HepG2 (cell line): ENCODE measurements around the gene MRPL10. TPM values are rescaled to one million over a fixed set of nuclear protein-coding genes. Genes with fewer than 3 reads are reported as not detected.

Source experiments
- ATAC-seq: fragments of 200-7000 bp; cut with Tn5 transposase; 3 replicates; pipeline ENCODE4 v1.9.1; 2020; ENCODE audit warnings: mild to moderate bottlenecking, moderate library complexity
- BruUV-seq: library from RNA; stranded (reverse); fragments of 400-500 nt; replicated peaks from 2 replicates; lab custom pipeline; 2021; lab: Mats Ljungman, UMichigan
- CTCF ChIA-PET: fragments of 300-600 bp; formaldehyde crosslinking; extraction: SDS; loops from one replicate; lab custom pipeline; 2021; ENCODE audit warnings: low total read pairs, inconsistent platforms, low intra/inter-chr PET ratio; lab: Yijun Ruan, JAX
- POLR2A ChIA-PET: fragments of 350-600 bp; sonication (Branson Sonifier 250); formaldehyde crosslinking; loops from one replicate; lab custom pipeline; 2020; ENCODE audit warnings: antibody characterized with exemption, inconsistent platforms; lab: Yijun Ruan, JAX
- DNase-seq: peaks from one replicate; pipeline ENCODE4 v3.0.0-alpha.2; 2015; ENCODE audit warnings: low spot score
- FAIRE-seq: peaks from 3 replicates; lab custom pipeline; 2011; peaks lifted over from hg19 to GRCh38; lab: Jason Lieb, UNC
- H2AFZ ChIP-seq: one replicate; pipeline ENCODE4 v1.6.1; 2011; ENCODE audit warnings: low read length, inconsistent platforms
- H3K27ac ChIP-seq: fragments of 300-600 bp; 3 replicates; pipeline ENCODE4 v1.8.0; 2011; ENCODE audit warnings: mixed run types, mild to moderate bottlenecking, mixed read lengths, low read length, inconsistent platforms; ENCODE audit not compliant: insufficient read depth; ENCODE audit errors: extremely low read length
- H3K27me3 ChIP-seq, 2 experiments: fragments of 200-600 bp in 1 of 2; 2 replicates in 1 of 2; 3 replicates in 1 of 2; pipeline versions ENCODE4 v1.6.0 to v1.8.0; 2011; ENCODE audit warnings: low read length in 2 of 2, mild to moderate bottlenecking in 2 of 2, moderate library complexity in 2 of 2, inconsistent platforms in 1 of 2; ENCODE audit not compliant: insufficient read depth in 2 of 2, control insufficient read depth in 1 of 2
- H3K36me3 ChIP-seq, 2 experiments: fragments of 200-600 bp in 1 of 2; replicated peaks in 1 of 2; 2 replicates in 1 of 2; 3 replicates in 1 of 2; pipeline versions ENCODE4 v1.5.1 to v1.8.0; 2011; ENCODE audit warnings: low read length in 2 of 2, inconsistent platforms in 1 of 2; ENCODE audit not compliant: insufficient read depth in 2 of 2, control insufficient read depth in 1 of 2
- H3K4me1 ChIP-seq: 2 replicates; pipeline ENCODE4 v1.5.1; 2012; ENCODE audit warnings: low read length, inconsistent platforms; ENCODE audit not compliant: insufficient read depth
- H3K4me2 ChIP-seq: 2 replicates; pipeline ENCODE4 v1.6.0; 2011; ENCODE audit warnings: low read depth, low read length, inconsistent platforms
- H3K4me3 ChIP-seq, 3 experiments: fragments of 200-600 bp in 1 of 3; sonication (generic), shearing (Covaris generic) in 1 of 3; replicated peaks in 1 of 3; 2 replicates each; pipeline ENCODE4 v1.5.1; 2011 to 2016; ENCODE audit warnings: low read length in 3 of 3, inconsistent platforms in 2 of 3, low read depth in 2 of 3, mild to moderate bottlenecking in 2 of 3, control low read depth in 1 of 3, mixed read lengths in 1 of 3; ENCODE audit not compliant: insufficient read depth in 1 of 3
- H3K79me2 ChIP-seq: one replicate; pipeline ENCODE4 v1.6.1; 2011; ENCODE audit warnings: low read length, inconsistent platforms; ENCODE audit not compliant: insufficient read depth
- H3K9ac ChIP-seq: 2 replicates; pipeline ENCODE4 v1.6.0; 2011; ENCODE audit warnings: mild to moderate bottlenecking, low read depth, low read length, inconsistent platforms; ENCODE audit not compliant: insufficient read depth
- H3K9me3 ChIP-seq: 2 replicates; pipeline ENCODE4 v1.5.1; 2012; ENCODE audit warnings: mild to moderate bottlenecking, low read length
- H4K20me1 ChIP-seq: 2 replicates; pipeline ENCODE4 v1.6.0; 2011; ENCODE audit warnings: inconsistent platforms, mild to moderate bottlenecking, low read length, moderate library complexity; ENCODE audit not compliant: insufficient read depth
- ARNT ChIP-seq: fragments of 450-650 bp; IDR thresholded peaks from 2 replicates; pipeline ENCODE4 v1.6.1; 2017
- ASH2L ChIP-seq: fragments of 300-600, 200-600 bp; sonication (generic); IDR thresholded peaks from 2 replicates; pipeline ENCODE4 v1.7.0; 2017; ENCODE audit warnings: low read depth, mild to moderate bottlenecking, moderate library complexity, mixed read lengths, low read length; ENCODE audit not compliant: insufficient read length
- SOX6 ChIP-seq, 2 experiments: fragments of 450-650 bp in 1 of 2; sonication (generic) in 1 of 2; formaldehyde crosslinking in 1 of 2; IDR thresholded peaks; 2 replicates each; pipeline versions ENCODE4 v1.4.0 to v1.6.1; 2017 to 2020; ENCODE audit warnings: antibody characterized with exemption in 1 of 2, mild to moderate bottlenecking in 1 of 2, missing genetic modification reagents in 1 of 2
- SRSF4 ChIP-seq: fragments of 200-400 bp; formaldehyde crosslinking; IDR thresholded peaks from one replicate; pipeline ENCODE4 v1.6.1; 2018; ENCODE audit warnings: mild to moderate bottlenecking, low read depth, low read length, moderate library complexity; ENCODE audit not compliant: poor library complexity, severe bottlenecking
- ZFP41 ChIP-seq: sonication (generic); formaldehyde crosslinking; IDR thresholded peaks from 2 replicates; pipeline ENCODE4 v1.4.0; 2020; ENCODE audit warnings: mild to moderate bottlenecking, missing genetic modification reagents, borderline replicate concordance
- ZNF3 ChIP-seq: IDR thresholded peaks from 2 replicates; pipeline ENCODE4 v1.7.0; 2017; ENCODE audit warnings: inconsistent platforms
- ZNF749 ChIP-seq: sonication (generic); formaldehyde crosslinking; IDR thresholded peaks from 2 replicates; pipeline ENCODE4 v1.8.0; 2022; ENCODE audit warnings: mild to moderate bottlenecking, missing genetic modification reagents, moderate library complexity, borderline replicate concordance
- ZNF75D ChIP-seq: sonication (generic); formaldehyde crosslinking; IDR thresholded peaks from 2 replicates; pipeline ENCODE4 v1.8.1; 2023; ENCODE audit warnings: missing genetic modification reagents, mild to moderate bottlenecking, borderline replicate concordance
- ZNF777 ChIP-seq: sonication (generic); formaldehyde crosslinking; IDR thresholded peaks from 2 replicates; pipeline ENCODE4 v1.4.0; 2020; ENCODE audit warnings: missing genetic modification reagents
- WGBS: methylation state at CpG from one replicate; pipeline ENCODE4 v1.1.6; 2017; ENCODE audit warnings: low lambda C conversion rate; 5-methylcytosine and 5-hydroxymethylcytosine counted together
- in situ Hi-C: cut with HindIII; loops from 2 replicates; pipeline ENCODE4 v1.10.0; 2017; ENCODE audit warnings: low pct_unique_long_range_greater_than_20kb; ENCODE audit not compliant: extremely low pct_ligation_motif_present
- intact Hi-C: fragments of 100-400 bp; cut with micrococcal nuclease; formaldehyde crosslinking; loops from one replicate; pipeline ENCODE4 v1.10.0; 2022; ENCODE audit not compliant: unreplicated experiment
- polyA plus RNA-seq, 8 experiments: library from polyadenylated mRNA; depleted of rRNA in 3 of 8; stranded (reverse) in 7 of 8; unstranded in 1 of 8; fragments of >200 nt; fragmentation: Illumina TruSeq in 4 of 8; extraction: Trizol in 4 of 8; gene quantifications; 2 replicates each; pipeline versions ENCODE4 v1.2.1 to v1.2.3, GENCODE V29; 2011 to 2016; ENCODE audit warnings: low read depth in 4 of 8, missing spikeins in 1 of 8, mixed read lengths in 1 of 8; ENCODE audit not compliant: insufficient read depth in 1 of 8
- total RNA-seq, 5 experiments: library from RNA; depleted of rRNA; stranded (reverse); fragments of >200 nt; fragmentation: Illumina TruSeq; extraction: Trizol; gene quantifications; 2 replicates each; pipeline ENCODE4 v1.2.3, GENCODE V29; 2016; ENCODE audit warnings: low read depth in 1 of 5
- TF ChIP-seq, protein P1 (sequence below): sonication (generic); formaldehyde crosslinking; IDR thresholded peaks from 2 replicates; pipeline ENCODE4 v1.4.0; 2020; ENCODE audit warnings: mild to moderate bottlenecking, missing genetic modification reagents
- TF ChIP-seq, protein P2 (sequence below): IDR thresholded peaks from 2 replicates; pipeline ENCODE4 v1.6.1; 2016
- TF ChIP-seq, protein P3 (sequence below): sonication (generic); formaldehyde crosslinking; IDR thresholded peaks from 2 replicates; pipeline ENCODE4 v1.8.1; 2022; ENCODE audit warnings: mild to moderate bottlenecking, missing genetic modification reagents

The MRPL10 gene
- total and polyA plus RNA-seq, 2 of the 13 experiments (the other 11 are each of a cell fraction or from before 2014, with no cell fraction given) = 56.7 to 149 TPM

DNA sequence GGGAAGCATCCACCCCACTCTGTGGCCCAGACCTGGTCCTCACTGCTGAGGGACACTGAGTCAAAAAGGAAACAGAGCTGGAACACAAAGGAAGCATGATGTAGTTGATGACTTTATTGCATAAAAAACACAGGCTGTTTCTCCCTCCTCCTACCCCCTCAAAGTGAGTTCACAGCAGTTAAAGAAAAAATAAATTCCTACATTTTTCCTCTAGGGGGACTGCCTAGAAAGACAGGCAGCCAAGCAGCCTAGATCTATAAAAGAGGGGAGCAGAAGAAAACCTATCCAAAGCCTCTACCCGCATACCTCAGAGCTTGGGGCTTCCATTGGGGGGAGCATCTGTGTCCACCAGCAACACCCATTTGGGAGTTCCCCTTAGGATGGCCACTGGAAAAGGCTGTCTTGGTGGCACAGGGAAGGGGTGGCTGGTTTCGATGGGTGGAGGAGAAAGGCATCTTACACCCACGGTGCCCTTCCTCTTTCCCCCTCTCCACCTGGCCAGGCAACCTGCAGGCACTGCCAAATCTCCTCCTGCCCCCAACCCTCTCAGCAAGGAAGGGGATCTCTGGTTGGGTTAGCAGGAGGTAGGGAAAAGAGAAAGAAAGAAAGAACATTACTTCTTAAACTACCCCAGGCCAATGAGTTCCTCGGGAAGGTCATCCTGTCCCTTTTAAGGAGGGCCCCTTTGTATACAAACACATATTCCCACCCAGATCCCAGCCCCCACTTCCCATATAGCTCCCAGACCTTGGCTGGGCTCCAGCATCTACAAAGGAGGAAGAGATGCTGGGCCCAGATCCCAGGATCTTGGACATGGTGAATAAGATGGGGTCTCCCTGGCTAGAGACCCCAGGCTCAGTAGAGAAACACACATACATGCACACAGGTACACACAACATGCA lies 13.7 kb upstream of the MRPL10 start:
- no peak overlapping the region for H3K4me3 ChIP-seq
- H3K9ac ChIP-seq = no peak overlapping the region
- POLR2A ChIA-PET = interaction anchor here (1.0 to 4.8 kb wide), 5 partner anchors 14 to 96 kb away, joined by 6 to 30 read pairs (median 8); partner anchors contain the start of genes LRRC46, MRPL10, PNPO and SP2
- H3K27ac ChIP-seq = no peak overlapping the region
- H3K27me3 ChIP-seq = peaks cover 8 to 19% of the 10 kb centered on the region in 2 experiments; a peak in 4 of 5 replicates
- H3K79me2 ChIP-seq = peaks cover 8% of the 10 kb centered on the region
- ATAC-seq = no peak
- BruUV-seq = no TSS peak
- peak; percentile 8 for FAIRE-seq
- no peaks in the 10 kb centered on the region for H3K36me3 ChIP-seq
- H3K4me2 ChIP-seq = no peak overlapping the region
- H3K4me1 ChIP-seq = peaks cover 42% of the 10 kb centered on the region
- intact Hi-C loops = no loop called here
- H3K9me3 ChIP-seq = no peaks in the 10 kb centered on the region
- TF ChIP-seq ARNT (no peak), SRSF4 (no peak), ZNF75D (CRISPR knock-in tag) (0 out of 2 replicates have a peak, but pooled peaks have one; percentile 3), SOX6 (IDR thresholded peaks at IDR 0.05) (no peak), SOX6 (CRISPR knock-in tag; IDR thresholded peaks at IDR 0.05) (no peak), ZNF777 (CRISPR knock-in tag) (no peak), ZFP41 (CRISPR knock-in tag) (no peak), ZNF749 (no peak), ZNF3 (no peak), ASH2L (peak; percentile 4)
- TF ChIP-seq, protein P1, sequence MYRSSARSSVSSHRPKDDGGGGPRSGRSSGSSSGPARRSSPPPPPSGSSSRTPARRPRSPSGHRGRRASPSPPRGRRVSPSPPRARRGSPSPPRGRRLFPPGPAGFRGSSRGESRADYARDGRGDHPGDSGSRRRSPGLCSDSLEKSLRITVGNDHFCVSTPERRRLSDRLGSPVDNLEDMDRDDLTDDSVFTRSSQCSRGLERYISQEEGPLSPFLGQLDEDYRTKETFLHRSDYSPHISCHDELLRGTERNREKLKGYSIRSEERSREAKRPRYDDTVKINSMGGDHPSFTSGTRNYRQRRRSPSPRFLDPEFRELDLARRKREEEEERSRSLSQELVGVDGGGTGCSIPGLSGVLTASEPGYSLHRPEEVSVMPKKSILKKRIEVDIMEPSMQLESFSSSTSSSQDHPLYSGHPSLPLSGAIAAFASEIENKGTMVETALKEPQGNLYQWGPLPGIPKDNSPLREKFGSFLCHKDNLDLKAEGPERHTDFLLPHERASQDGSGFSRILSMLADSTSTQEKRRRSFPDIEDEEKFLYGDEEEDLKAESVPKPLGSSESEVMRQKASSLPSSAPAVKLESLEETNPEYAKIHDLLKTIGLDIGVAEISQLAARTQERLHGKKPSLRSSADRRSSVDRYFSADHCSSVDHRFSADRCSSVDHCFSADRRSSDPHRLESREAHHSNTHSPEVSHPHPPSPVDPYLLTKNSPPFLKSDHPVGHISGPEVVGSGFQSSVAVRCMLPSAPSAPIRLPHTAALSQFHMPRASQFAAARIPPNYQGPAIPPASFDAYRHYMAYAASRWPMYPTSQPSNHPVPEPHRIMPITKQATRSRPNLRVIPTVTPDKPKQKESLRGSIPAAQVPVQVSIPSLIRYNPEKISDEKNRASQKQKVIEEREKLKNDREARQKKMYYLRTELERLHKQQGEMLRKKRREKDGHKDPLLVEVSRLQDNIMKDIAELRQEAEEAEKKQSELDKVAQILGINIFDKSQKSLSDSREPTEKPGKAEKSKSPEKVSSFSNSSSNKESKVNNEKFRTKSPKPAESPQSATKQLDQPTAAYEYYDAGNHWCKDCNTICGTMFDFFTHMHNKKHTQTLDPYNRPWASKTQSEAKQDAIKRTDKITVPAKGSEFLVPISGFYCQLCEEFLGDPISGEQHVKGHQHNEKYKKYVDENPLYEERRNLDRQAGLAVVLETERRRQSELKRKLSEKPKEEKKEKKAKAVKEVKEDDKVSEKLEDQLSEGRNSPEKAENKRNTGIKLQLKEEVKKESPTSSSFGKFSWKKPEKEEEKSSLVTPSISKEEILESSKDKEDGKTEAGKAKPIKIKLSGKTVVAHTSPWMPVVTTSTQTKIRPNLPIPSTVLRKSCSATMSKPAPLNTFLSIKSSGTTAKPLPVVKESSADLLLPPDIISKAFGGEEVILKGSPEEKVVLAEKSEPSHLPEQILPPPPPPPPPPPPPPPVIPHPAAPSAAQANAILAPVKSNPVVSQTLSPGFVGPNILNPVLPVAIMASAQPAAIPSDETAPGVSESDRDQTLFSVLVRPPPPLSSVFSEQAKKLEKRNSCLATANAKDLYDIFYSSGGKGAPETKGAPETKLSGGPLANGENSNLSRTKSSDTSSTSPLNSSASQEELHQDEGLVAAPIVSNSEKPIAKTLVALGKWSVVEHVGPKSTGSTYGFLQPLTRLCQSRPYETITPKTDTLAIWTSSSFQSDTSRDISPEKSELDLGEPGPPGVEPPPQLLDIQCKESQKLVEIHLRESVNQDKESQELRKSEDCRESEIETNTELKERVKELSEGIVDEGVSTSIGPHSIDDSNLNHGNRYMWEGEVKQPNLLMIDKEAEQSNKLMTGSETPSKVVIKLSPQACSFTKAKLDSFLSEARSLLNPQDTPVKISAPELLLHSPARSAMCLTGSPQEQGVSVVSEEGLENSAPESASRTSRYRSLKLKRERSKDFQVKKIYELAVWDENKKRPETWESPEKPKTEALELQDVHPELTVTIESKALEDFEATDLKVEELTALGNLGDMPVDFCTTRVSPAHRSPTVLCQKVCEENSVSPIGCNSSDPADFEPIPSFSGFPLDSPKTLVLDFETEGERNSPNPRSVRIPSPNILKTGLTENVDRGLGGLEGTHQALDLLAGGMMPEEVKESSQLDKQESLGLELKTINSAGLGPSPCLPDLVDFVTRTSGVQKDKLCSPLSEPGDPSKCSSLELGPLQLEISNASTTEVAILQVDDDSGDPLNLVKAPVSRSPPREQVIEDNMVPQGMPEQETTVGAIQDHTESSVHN (CRISPR knock-in tag) = no peak
- TF ChIP-seq, protein P2, sequence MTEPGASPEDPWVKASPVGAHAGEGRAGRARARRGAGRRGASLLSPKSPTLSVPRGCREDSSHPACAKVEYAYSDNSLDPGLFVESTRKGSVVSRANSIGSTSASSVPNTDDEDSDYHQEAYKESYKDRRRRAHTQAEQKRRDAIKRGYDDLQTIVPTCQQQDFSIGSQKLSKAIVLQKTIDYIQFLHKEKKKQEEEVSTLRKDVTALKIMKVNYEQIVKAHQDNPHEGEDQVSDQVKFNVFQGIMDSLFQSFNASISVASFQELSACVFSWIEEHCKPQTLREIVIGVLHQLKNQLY (CRISPR knock-in tag) = no peak
- TF ChIP-seq, protein P3, sequence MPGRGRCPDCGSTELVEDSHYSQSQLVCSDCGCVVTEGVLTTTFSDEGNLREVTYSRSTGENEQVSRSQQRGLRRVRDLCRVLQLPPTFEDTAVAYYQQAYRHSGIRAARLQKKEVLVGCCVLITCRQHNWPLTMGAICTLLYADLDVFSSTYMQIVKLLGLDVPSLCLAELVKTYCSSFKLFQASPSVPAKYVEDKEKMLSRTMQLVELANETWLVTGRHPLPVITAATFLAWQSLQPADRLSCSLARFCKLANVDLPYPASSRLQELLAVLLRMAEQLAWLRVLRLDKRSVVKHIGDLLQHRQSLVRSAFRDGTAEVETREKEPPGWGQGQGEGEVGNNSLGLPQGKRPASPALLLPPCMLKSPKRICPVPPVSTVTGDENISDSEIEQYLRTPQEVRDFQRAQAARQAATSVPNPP (CRISPR knock-in tag) = no peak
- TF ChIP-seq, all 625 proteins: peak for 2
- no peak overlapping the region for H2AFZ ChIP-seq
- CTCF ChIA-PET = interaction anchor here (1.5 to 5.6 kb wide), 2 partner anchors 44 to 173 kb away, joined by 5 to 162 read pairs; no protein-coding TSS in a partner anchor
- WGBS = 40% methylated on average over 4 of the region's 4 CpGs
- in situ Hi-C loops = loop anchor here (5.0 kb wide), 2 partner anchors 47 to 172 kb away; no protein-coding TSS in a partner anchor
- no peak for DNase-seq
- H4K20me1 ChIP-seq = no peaks in the 10 kb centered on the region
